Stimulated activated CD8-positive, alpha-beta memory T cell treated with anti-CD3 and anti-CD28 coated beads, Interleukin-15, amount 100 ng/mL, for 24 hours (primary cell): ENCODE measurements around the gene EXOSC5.
"Not testable (repeated sequence)": the region's sequence is repeated elsewhere in the genome, so short reads cannot be mapped to it uniquely, and the experiment has no call there.

Experiments used
- DNase-seq: peaks from one replicate; pipeline ENCODE4 v3.0.0-alpha.2; 2020; ENCODE audit warnings: low read depth

EXOSC5 gene

GRCh38 chr19:41426116-41426841 is 29.1 kb upstream of the EXOSC5 start:
- no peak for DNase-seq

DNA sequence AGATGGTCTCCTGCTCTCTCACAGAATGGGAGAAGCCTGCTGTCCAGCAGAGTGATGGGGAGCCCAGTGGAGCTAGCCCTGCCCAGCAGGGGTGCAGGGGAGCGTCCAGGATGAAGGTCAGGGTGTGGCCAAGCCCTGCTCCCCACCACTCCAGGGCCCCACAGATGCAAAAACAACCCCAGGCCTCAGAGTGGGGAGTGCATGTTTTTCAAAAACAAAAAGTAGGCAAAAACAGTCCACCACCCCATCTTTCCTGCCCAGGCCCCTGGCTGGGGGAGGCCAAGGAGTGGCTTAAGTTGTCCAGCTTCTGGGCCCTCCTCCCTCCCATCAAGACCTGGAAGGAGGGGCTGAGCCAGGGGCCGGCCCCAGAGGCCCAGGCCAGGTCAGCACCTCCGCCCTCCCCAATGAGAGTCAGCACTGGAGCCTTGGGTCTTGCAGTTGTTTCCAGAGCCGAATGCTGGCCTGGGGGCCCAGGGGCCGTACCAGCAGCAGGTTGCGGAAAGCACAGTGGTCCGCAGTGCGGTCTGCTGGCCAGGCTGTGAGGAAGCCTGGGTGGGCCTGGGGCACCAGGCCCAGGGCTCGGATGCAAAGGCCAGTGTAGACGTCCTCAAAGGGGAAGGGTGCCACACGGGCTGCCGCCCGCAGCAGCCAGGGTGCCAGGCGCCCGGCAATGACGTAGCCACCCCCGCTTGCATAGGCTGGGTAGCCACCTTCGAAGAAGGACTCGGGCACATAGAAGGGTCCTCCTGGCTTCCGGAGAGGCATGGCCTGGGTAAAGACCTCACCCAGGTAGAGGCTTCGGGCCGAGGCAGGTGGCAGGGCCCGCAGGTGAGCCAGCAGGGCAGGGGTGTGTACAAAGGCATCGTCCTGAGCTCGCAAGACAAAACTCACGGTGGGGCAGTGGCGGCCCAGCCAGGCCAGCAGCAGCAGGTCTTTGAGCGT is 28.3 kb upstream of the EXOSC5 start:
- DNase-seq = no peak

- DNase-seq = no peak
Observed at GRCh38 chr19:41424335-41425173, 27.4 kb upstream of the EXOSC5 start.

DNA sequence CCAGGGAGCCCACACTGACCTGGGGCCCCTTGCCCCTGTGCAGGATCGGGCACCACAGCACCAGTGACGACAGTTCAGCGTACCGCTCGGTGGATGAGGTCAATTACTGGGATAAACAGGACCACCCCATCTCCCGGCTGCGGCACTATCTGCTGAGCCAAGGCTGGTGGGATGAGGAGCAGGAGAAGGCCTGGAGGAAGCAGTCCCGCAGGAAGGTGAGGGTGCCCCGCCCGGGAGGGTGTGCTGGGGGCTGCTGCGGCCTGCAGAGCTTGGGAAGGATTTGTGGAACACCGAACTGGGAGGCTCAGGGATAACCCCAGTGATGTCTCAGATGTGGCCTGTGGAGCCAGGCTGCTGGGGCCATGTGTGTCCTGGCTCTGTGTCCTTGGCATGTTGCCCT is 25.8 kb upstream of the EXOSC5 start:
- no peak for DNase-seq

- DNase-seq = no peak
Observed at GRCh38 chr19:41422456-41422855, 25.3 kb upstream of the EXOSC5 start.

DNA sequence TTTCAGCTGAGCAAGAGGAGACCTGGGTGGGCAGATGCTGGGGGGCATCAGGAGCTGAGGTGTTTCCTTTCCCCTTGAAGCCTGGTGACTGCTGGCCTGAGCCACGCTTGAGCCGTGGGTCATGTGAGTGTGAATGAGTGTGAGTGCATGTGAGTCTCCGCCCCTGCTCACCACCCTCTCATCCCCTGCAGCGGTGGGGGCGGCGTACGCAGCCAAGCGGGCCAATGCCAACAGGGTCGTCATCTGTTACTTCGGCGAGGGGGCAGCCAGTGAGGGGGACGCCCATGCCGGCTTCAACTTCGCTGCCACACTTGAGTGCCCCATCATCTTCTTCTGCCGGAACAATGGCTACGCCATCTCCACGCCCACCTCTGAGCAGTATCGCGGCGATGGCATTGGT is 24.8 kb upstream of the EXOSC5 start:
- no peak for DNase-seq

GRCh38 chr19:41421314-41421713 is 24.2 kb upstream of the EXOSC5 start:
- no peak for DNase-seq

DNA sequence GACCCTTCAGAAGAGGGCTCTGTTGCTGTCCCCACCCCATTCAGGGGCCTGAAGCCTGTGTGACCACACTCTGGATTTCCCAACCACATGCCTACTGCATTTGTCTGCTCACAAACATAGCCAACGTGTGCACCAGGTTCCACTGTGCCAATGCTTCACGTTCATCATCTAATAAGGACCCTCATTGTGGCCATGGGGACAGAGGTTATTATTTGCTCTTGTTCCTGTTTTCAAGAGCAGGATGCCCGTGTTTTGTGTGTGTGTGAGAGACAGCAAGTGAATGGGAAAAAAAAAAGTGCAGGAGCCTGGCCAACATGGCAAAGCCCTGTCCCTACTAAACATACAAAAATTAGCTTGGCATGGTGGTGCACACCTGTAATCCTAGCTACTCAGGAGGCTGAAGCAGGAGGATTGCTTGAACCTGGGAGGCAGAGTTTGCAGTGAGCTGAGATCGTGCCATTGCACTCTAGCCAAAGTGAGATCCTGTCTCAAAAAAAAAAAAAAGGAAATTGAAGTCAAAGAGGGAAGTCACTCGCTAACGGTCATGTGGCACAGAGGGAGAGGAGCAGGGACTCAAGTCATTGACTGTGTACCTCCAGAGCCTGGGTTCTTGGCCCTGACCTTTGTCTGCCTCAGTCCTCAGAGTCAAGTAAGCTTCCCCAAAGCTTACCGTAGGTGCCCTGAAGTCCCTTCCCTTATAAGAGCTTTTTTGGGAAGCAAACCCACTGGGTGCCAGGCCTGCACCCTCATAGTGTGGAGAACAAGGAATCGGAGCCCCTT is 23.1 kb upstream of the EXOSC5 start:
- no peak for DNase-seq

GRCh38 chr19:41416194-41416674 is 19.1 kb upstream of the EXOSC5 start:
- no peak for DNase-seq

DNA sequence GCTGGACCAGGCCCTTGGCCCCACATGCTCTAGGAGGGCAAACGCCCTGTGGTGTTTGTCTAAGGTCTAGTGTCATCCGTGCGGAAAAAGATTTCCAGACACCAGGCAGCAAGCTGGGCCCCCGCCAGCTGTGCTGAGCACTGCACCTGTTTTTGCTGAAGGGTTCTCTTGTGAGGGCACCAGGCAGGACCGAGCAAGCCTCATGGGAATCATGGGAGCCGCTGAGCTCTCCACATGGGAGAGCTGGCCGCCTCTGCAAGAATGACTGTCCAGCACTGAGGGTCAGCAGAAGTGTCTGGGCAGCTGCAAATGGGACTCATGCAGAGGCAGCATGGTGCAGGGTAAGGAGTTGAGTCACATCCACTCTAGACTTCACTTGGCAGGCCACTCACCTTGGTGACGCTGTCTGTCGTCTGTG is 18.0 kb upstream of the EXOSC5 start:
- DNase-seq = no peak

- DNase-seq = no peak
Observed at GRCh38 chr19:41414461-41414860, 17.3 kb upstream of the EXOSC5 start.

- DNase-seq = no peak
Observed at GRCh38 chr19:41413947-41414346, 16.8 kb upstream of the EXOSC5 start.

DNA sequence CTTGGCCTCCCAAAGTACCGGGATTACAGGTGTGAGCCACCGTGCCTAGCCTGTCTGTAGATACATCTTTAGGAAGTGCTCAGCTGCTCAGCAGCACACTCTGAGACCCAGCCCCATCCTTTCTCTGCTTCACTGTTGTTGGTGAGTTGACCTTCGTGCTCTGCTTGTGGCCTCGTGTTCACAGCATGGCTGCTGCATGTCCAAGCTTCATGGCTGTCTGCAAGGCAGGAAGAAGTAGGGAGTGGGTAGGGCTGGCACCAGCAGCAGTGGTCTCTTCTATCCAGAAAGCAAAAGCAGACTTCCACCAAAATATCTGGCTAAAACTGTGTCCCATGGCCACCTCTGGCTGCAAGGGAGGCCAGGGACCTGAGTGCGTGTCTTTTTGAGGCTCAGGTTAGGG is 15.8 kb upstream of the EXOSC5 start:
- no peak for DNase-seq

GRCh38 chr19:41411968-41412265 is 14.8 kb upstream of the EXOSC5 start:
- no peak for DNase-seq

GRCh38 chr19:41411100-41411967 is 14.2 kb upstream of the EXOSC5 start:
- no peak for DNase-seq

DNA sequence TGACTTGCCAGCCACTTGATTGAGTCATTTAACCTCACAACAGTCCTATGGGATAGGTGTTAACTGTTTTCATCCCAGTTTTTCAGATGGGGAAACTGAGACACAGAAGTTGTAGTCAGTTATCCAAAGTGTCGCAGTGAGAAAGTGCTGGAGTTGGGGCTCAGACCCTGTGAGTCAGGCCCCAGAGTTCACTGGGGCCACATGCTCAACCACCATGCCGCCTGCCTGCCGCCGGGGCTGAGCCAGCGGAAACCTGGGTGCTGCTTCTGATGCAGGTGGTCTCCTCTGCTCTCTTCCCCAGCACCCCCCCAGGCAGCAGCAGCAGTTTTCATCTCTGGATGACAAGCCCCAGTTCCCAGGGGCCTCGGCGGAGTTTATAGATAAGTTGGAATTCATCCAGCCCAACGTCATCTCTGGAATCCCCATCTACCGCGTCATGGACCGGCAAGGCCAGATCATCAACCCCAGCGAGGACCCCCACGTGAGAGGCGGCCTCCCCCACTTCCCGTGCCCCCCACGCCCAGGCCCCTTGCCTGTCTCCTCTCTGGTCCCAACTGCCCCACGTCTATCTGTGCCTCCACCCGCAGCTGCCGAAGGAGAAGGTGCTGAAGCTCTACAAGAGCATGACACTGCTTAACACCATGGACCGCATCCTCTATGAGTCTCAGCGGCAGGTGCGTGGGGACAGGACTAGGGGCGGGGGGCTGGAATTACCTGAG is 13.3 kb upstream of the EXOSC5 start:
- DNase-seq = no peak

DNA sequence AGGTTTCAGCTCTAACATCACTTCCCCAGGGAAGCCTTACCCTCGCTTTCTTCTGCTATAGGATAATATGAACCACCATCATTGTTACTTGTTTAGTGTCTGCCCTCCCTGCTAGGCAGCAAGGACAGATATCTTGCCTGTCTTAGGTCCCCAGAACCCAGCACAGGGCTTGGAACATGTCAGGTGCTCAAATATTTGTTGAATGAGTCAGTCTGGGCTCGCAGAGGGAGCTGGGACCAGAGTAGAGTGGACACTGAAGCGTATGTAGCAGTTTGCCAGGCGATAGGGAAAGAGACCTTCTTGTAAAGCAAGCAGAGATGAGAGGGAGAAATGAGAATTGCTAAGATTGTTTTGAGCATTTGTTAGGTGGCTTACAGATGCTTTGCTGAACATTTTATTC is 12.1 kb upstream of the EXOSC5 start:
- DNase-seq = no peak

GRCh38 chr19:41408846-41409245 is 11.7 kb upstream of the EXOSC5 start:
- DNase-seq = not testable (repeated sequence)

- no peak for DNase-seq
Observed at GRCh38 chr19:41408256-41408655, 11.1 kb upstream of the EXOSC5 start.

DNA sequence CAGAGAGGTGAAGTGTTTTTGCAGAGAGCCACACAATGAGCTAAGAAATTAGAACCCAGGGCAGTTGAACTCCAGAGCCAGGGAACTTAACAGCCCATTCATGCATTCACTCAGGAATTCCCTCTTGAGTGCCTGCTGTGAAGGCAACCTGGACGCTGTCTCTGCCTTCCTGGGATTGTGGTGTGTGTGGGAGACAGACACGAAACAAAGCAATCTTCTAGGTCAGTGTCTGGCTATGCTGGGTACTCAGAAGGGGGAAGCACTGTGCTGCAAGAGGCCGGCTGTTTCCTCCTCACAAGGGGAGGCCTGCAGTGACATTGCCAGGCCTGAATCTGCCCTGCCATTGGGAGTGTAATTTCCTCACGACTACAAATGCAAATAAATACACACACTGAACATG is 10.1 kb upstream of the EXOSC5 start:
- no peak for DNase-seq
